IPS-18c (cell line): ENCODE data around the gene ANKRD49.
A peak's percentile ranks its signal among the peaks of the same experiment; 100 is the strongest.

Source experiments
- H3K4me3 ChIP-seq: 2 replicates; pipeline ENCODE4 v1.7.0; 2013; ENCODE audit warnings: low read depth, mild to moderate bottlenecking, low read length, moderate library complexity; ENCODE audit not compliant: insufficient read depth
- H3K9me3 ChIP-seq: one replicate; pipeline ENCODE4 v1.6.1; 2013; ENCODE audit warnings: mild to moderate bottlenecking, low read length, moderate library complexity; ENCODE audit not compliant: control insufficient read depth, insufficient read depth

ANKRD49 gene

DNA sequence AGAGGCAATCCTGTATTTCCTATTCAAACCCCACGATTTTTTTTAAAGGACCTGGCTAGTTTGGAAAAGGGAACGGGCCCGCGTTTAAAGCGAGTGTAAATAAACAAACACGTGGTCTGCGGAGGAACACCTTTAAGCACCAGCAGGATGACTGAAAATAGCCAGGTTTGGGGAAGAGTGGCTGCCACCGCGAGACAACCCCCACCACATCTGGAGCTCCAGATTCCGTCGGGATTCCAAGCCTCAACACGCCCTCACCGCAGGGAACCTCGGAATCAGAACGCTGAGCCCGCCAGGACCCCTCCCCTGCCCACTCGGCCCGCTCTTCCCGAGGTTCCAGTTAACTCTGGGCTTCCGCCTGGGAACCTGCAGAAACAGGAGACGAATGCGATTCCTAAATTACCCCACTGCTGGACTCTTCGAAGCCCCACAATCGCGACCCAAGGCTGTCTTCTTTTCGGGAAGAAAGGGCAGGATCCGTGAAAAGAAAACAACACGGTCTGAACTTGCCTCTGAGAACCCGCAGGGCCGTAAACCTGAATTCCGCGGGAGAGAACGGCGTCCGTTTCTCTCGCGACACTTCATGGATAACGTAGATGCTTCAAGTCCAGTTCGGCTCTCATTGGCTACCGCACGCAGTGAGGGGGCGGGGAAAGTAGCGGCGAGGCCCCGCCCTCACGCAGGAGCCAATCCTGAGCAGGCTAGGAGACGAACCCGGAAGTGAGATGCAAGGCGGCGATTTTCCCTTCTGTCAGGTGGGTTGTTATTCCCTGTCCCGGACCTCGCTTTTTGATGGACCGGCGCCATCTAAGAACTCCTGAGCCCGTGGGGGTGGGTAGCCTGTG, at the start of gene ANKRD49, which contains the start of gene MRE11:
Gene ANKRD49 (plus strand): TSS at position 704 of the 845 bp plus-strand sequence. CDS start 2,710 bp downstream, outside the sequence.
Gene MRE11 (minus strand): TSS at position 564 of the 845 bp plus-strand sequence. CDS start 1,043 bp downstream, outside the sequence.
- Histone ChIP-seq H3K4me3 (peak within 1 kb of the TSS; percentile 92), H3K9me3 (no peaks in the 10 kb centered on the region)

DNA sequence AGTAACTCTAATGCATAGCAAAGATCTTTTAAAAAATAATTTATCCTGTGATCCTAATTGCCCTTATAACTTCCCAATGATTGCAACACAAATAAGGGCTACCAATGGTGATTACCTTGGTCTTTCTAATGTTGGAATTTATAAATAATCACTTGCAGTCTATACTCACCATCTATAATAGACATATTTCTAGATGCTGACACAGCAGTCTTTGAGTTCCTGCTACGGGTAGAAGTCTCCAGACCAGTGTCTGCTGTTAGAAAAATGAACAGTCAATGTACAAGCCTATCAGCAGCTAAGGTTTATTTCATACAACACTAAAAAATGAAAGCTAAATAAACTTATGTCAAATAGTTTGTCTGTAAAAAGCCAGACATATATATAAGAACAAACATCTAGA, 48.1 kb upstream of the ANKRD49 start:
- H3K9me3 ChIP-seq, result no peaks in the 10 kb centered on the region

GRCh38 chr11:94447149-94447548, 46.6 kb upstream of the ANKRD49 start:
- H3K4me3 ChIP-seq, result no peak overlapping the region

More for the DNA sequence above, 48.1 kb upstream of the ANKRD49 start:
- H3K4me3 ChIP-seq, result no peak overlapping the region

GRCh38 chr11:94449029-94449428, 44.8 kb upstream of the ANKRD49 start:
- Histone ChIP-seq H3K9me3 (no peaks in the 10 kb centered on the region), H3K4me3 (no peak overlapping the region)

More at GRCh38 chr11:94447149-94447548, 46.6 kb upstream of the ANKRD49 start:
- no peaks in the 10 kb centered on the region for H3K9me3 ChIP-seq

- Histone ChIP-seq H3K4me3 (no peak overlapping the region), H3K9me3 (no peaks in the 10 kb centered on the region)
Measured at GRCh38 chr11:94449437-94449836, 44.3 kb upstream of the ANKRD49 start.

DNA sequence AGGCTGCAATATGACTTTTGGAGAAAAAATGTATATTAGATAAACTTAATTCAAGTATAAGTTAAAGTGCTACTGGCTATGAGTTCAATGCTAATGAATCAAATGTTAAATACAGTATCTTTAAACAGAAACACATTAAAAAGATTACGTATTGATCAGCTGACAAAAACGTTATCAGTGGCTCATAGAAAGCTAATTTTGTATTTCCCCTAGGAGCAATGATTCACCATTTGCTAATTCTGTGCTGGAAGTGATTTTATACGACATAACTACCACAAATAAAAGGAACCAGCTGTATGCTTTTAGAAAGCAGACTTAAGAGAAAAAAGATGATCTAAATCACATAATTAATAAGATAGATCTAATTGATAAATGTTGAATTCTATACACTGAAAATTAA, 43.7 kb upstream of the ANKRD49 start:
- H3K9me3 ChIP-seq, result no peaks in the 10 kb centered on the region
- no peak overlapping the region for H3K4me3 ChIP-seq

DNA sequence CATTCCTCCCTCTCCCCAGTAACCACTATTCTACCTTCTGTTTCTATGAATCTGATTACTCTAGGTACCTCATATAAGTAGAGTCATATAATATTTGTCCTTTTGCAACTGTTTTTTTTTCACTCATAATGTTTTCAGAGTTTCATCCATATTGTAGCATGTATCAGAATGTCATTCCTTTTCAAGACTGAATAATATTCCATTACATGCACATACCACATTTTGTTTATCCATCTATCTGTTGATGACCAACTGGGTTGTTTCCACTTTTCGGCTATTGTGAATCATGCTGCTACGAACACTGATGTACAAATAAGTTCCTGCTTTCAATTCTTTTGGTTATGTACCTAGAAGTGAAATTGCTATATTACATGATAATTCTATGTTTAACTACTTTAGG, 40.8 kb upstream of the ANKRD49 start:
- Histone ChIP-seq H3K4me3 (no peak overlapping the region), H3K9me3 (no peaks in the 10 kb centered on the region)

- no peaks in the 10 kb centered on the region for H3K9me3 ChIP-seq
- H3K4me3 ChIP-seq, result no peak overlapping the region
Measured at GRCh38 chr11:94454301-94454700, 39.5 kb upstream of the ANKRD49 start.

- Histone ChIP-seq H3K4me3 (no peak overlapping the region), H3K9me3 (no peaks in the 10 kb centered on the region)
Measured at GRCh38 chr11:94455861-94456260, 37.9 kb upstream of the ANKRD49 start.

DNA sequence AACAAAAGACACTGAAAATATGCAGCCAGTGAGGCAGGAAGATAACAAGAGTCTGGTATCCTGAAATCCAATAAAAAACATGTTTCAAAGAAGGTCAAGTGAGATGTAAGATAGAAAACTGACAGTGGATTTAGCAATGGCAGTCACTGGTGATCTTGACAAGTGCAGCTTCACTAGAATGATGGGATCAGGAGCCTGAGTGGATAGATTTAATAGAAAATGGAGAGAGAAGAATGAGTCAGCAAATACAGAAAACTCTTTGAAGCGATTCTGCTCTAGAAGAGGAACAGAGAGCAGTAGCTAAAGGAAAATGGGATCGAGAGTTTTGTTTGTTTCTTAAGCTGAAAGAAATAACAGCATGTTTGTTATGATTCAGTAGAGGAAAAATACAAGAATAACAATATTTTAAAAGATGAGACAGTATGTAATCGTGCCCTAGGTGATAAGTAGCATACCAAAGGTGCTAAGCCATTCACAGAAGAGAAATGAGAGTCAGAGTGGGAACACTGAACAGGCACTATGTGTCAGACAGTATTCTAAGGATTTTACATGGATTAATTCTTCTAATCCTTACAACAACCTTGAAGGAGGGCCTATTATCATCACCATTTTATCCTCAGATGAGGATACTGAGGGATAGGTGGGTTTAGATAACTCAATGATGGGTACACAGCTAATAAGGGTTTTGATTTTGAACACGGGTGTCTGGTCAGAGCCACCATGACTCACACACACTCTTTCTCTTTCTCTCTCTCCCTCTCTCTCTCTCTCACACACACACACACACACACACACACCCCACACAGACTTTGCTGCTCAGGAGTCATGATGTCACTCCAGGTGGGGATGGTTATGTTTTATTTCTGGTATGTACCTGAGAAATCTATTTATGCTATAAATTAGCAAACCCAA, 36.4 kb upstream of the ANKRD49 start:
- no peaks in the 10 kb centered on the region for H3K9me3 ChIP-seq
- no peak overlapping the region for H3K4me3 ChIP-seq

DNA sequence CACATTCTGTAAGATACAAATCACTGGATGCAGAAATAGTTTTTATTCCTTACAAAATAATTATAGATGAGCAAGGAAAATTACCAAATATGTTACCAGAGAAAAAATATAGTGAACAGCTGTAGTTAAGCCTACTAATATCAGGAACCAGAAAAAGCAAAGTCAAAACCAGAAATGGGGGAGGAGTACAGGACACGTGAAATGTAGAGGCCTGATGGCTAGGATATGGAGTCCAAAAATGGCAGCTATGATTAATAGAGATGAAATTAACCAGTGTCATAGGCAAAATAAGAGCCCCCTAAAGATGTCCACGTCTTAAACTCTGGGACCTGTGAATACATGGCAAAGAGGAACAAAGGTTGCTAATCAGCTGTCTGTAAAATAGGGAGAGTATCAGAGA, 34.2 kb upstream of the ANKRD49 start:
- no peak overlapping the region for H3K4me3 ChIP-seq
- H3K9me3 ChIP-seq, result no peaks in the 10 kb centered on the region

DNA sequence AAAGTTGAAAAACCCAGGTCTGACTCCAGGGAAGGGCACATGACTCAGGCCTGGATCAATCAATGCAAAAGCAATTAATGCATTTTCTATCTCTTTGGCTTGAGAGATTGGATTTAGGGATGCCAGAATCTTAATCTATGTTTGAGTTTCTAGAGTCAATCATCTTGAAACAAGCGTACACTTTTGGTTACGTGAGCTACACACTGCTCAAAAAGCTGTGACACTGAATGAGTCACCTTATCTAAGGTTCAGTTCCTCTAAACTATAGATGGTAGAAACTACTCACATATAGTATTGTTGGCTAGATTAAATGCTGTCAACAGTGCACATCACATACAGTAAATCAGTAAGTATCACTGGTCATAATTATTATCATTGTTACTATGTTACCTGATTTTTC, 24.4 kb upstream of the ANKRD49 start:
- Histone ChIP-seq H3K4me3 (no peak overlapping the region), H3K9me3 (no peaks in the 10 kb centered on the region)

DNA sequence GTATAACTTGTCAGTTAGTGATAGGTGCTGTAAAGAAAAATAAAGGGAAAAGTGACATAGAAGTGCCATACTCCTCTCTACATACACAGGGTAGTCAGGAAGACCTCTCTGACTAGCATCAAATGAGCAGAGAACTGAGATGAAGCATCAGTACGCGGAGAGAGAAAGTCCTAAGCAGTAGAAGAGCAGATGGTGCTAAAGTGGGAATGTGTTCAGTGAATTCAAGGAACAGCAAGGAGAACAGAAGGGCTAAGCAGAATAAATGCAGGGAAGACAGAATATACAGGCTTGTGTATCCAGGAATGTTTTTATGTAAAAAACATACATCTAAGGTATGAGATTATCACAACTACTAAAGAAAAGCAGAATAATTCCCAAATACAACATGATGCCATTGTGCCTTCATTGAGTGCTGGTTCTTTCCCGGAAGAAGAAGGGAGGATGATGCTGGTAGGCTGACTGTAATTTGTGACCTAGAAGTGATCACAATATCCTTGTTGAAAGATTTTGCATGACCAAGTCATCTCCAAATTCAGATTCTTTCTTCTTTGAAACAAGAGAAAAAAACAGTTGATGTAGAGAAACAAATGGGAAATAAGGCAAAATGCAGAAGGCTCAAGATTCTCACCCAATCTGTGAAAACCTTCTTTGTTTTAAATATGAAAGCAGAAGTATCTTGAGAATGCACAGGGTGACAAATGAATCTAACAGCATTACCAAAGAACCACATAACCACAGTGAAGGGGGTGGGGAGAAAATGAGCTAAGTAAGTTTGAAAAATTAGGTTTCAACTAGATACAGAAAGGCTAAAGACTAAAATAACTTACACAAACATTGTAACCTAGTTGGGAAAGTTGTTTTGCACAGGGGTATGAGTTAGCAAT, 20.6 kb upstream of the ANKRD49 start:
- no peak overlapping the region for H3K4me3 ChIP-seq

GRCh38 chr11:94477624-94478023, 16.2 kb upstream of the ANKRD49 start:
- Histone ChIP-seq H3K4me3 (no peak overlapping the region), H3K9me3 (no peaks in the 10 kb centered on the region)

More for the DNA sequence above, 20.6 kb upstream of the ANKRD49 start:
- H3K9me3 ChIP-seq, result no peaks in the 10 kb centered on the region

GRCh38 chr11:94481342-94481741, 12.4 kb upstream of the ANKRD49 start:
- Histone ChIP-seq H3K9me3 (no peaks in the 10 kb centered on the region), H3K4me3 (no peak overlapping the region)

- no peaks in the 10 kb centered on the region for H3K9me3 ChIP-seq
Measured at GRCh38 chr11:94486068-94486467, 7.7 kb upstream of the ANKRD49 start.

More at GRCh38 chr11:94486068-94486467, 7.7 kb upstream of the ANKRD49 start:
- H3K4me3 ChIP-seq, result no peak overlapping the region
